Stimulated activated CD4-positive, alpha-beta T cell treated with anti-CD3 and anti-CD28 coated beads, Interleukin-4, amount 100 ng/mL, for 24 hours (primary cell): ENCODE data around the gene ARFGAP1.
"Not testable (repeated sequence)": the region's sequence is repeated elsewhere in the genome, so short reads cannot be mapped to it uniquely, and the experiment has no call there.

Experiments used
- DNase-seq: peaks from one replicate; pipeline ENCODE4 v3.0.0-alpha.2; 2020

Gene ARFGAP1

DNA sequence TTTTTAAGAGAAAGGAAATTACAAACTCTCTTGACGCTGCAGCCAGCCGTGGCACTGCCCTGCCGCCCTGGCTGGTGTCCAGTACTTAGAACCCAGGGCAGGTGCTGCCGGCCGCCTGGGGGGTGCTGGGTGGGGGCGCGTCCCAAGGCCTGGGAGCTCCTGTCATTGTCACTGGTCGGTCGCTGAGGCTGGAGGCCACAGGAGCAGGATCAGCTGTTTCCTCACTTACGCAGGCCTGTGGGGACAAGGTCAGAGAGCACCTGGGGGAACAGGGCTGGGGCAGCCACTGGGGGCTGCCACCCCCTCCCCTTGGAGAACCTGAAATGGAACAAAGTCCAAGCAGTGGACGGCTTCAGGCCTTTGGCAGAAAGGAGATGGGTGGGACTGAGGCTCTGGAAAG is 31.3 kb upstream of the ARFGAP1 start:
- no peak for DNase-seq

DNA sequence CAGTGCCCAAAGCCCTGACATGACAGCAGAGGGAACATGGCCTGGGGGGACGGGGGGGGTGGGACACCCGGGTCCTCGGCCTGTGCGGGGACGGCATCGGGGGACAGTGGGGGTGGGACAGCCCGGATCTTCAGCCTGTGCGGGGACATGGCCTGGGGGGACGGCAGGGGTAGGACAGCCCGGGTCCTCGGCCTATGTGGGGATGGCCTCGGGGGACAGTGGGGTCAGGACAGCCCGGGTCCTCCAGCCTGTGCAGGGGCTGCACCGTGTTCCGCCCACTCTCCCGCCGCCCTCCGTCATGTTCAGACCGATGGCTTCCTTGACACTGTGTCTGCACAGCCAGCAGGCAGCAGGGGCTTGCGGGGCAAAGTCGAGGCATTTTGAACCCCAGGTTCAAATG is 29.9 kb upstream of the ARFGAP1 start:
- DNase-seq: no peak

DNA sequence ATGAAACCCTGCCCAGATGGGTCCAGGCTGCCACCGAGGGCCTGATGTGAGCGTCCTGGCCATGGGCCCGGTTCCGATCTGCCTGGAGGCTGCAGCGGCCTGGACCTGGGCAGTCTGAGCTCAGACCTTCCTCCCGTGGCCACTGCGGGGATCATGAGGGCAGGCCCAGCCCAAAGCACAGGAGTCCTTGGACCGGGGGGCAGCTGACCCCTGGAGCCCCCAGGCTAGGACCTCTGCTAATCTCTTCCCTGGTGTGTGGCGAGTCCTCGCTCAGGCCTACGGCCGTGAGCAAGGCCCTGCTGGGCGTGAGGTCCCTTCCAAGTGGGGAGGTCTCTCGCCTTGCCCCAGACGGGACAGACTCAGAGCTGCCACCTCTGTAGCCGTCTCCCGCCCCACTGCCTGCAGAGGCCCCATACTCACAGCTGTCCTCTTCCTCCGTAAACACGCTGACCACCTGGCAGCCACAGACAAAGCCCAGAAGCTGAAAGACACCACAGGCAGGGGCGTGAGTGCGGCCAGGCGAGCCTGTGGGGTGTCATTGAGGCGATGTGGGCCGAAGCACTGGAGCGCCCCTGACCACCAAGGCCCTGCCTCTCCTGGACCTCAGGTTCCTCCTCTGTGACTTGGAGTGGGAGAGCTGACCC is 28.9 kb upstream of the ARFGAP1 start:
- DNase-seq: no peak

DNA sequence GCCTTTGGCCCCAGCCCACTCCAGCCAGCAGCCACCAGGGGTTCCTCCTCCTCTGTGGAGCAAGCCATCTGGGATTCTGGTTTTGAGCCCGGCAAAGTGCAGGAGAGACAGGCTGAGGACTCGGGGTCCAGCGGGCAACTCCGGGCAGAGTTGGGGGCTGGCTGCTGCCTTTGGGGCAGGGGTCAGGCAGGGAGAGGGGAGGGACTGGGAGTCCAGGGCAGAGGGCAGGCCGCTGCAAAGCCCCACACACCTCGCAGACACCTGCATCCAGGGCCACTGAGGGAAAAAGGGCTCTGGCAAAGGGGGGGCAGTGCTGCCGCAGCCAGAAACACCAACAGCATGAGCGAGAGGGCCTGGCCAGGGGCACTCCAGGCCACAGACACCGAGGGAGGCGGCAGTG is 28.1 kb upstream of the ARFGAP1 start:
- no peak for DNase-seq

DNA sequence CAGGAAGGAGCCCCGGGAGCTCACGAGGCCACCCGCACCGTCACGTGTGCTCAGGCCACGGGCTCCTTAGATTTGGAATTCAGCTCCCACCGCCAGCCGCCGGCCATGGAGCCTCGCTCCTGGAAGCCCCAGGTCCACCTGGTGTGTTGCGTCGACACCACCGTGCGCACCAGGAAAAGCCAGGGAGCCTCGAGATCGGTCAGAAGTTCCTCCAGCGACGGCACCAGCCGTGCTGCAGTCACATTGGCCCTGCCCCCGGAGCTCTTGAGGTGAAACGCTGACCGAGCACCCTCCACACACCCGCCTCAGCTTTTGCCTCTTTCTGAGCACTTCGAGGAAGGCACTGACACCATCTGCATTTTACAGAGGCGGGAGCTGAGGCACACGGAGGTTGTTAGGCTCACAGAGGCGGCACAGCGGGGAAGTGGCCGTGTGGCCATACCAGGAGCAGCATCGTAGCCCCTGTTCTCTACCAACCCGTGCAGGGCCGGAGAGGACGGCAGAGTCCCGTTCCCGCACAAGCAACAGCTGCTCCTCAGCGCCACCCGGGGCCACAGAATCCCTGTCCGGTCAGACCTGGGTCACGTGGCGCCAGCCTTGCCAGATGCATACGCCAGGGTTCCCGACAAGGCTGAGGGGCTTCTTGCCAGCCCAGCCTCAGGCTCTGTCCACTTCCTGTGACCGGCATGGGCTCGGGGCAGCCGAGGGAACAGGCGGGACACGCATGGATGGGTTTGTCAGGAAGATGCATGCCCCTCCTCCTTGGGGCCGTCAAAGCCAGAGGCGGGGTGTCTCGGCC is 25.9 kb upstream of the ARFGAP1 start:
- no peak for DNase-seq

DNA sequence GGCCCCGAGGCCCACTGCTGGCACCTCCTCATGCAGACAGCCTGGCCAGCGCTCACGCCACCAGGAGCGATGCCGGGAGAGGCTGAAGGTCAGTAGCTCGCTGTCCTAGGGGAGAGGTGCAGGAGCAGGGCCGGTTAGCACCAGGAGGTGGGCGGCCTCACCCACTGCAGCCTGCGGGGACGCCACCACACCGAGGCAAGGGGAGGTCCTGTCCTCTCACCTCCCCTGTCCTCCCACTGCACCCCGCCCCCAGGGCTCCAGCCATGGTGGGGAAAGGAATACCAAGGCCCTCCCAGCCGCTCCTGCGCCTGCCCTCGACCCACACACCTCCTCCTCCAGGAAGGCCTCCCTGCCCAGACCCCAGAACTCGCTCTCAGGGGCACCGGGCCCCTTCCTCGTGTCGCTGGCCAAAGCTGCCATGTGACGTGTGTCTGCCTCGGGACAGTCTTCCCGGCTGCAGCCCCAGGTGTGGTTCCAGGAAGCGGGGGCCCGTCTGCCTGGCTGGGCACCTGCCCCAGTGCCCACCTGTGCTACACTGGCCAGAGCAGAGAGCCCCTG is 24.9 kb upstream of the ARFGAP1 start:
- no peak for DNase-seq

DNA sequence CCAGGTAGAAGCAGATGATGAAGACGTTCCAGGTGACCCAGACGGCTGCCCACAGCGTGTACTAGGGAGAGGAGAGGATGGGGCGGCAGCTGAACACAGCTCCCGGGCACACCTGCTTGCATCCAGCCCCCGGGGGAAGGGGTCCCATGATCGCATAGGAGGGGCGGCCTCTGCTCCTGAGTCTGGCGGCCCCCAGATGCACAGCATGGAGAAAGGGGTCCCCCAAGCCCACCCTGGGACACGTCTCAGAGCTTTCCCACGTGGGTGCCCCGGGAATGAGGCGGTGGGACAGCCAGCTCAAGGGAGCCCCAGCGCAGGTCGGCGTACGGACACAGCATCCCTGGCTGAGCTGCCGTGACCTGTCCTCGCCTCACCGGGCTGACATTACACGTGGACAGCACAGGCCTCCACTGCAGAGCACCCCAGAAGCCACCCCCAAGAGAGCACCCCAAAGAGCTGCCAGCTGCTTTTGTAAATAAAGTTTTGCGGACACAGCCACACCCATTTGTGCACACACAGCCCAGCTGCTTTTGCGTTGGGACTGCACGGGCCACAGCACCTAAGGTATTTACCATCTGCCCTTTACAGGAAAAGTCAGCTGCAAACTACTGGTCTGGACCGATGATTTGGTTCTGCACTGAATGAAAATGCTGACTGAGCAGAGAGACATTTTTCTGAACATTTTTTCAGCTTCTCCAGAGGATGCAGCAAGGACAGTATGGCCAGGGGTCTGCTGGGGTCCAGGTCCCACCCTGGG is 23.6 kb upstream of the ARFGAP1 start:
- no peak for DNase-seq

DNA sequence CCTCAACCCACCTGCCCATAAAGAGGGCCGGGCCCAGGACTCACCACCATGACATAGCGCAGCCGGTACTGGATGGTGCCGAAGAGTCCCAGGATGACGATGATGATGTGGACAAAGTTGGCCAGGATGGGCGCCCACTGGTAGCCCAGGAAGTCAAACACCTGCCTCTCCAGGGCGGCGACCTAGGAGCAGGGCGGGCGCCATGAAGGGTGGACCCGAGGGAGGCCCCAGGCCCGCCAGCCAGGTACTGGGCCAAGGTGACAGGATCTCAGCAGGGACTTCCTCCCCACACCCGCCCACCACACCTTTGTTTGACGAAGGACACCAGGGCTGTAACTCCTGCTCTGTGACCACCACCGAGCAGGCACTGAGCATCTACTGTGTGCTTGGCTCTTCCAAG is 22.7 kb upstream of the ARFGAP1 start:
- DNase-seq: no peak

DNA sequence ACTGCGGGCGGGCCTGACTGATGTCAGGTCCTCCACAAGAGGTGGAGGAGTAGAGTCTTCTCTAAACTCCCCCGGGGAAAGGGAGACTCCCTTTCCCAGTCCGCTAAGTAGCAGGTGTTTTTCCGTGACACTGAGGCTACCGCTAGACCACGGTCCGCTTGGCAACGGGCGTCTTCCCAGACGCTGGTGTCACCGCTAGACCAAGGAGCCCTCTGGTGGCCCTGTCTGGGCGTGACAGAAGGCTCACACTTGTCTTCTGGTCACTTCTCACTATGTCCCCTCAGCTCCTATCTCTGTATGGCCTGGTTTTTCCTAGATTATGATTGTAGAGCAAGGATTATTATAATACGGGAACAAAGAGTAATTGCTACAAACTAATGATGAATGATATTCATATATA is 21.3 kb upstream of the ARFGAP1 start:
- DNase-seq: not testable (repeated sequence)

DNA sequence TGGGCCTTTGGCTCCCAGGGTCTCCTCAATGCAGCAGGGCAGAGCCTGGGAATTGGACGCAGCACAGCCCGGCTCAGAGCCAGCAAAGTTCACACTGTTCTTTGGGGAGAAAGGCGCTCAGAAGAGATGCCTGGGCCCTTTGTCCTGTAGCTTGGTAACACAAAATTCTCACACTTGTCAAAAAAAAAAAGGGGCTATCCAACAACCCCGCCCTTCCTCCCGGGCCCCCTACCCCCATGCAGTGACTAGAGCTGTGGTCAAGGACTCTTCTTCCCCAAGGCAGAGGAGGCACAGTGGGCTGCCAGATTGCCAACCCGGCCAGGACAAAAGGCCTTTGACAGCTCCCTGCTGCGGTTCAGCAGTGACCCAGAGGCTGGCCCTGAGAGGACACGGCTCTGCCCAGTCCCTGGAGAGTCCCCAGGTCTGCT is 20.3 kb upstream of the ARFGAP1 start:
- no peak for DNase-seq

DNA sequence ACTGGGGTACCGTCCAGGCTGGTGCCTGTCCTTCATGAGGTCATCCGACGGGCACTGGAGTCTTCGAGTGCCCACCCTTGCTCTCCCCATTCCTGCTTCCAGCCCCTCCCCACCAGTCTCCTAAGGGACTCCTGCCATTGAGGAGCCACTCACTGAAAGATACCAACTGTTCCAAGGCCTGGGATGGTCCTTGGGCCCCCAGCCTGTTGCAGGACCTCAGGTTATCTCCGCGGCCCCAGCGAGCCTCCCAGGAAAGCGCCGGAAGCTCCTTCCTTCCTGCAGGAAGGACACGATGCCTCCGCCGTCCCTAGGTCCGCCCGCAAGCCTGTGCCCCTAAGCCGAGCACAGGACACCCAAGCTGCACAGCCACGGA is 19.6 kb upstream of the ARFGAP1 start:
- DNase-seq: no peak

DNA sequence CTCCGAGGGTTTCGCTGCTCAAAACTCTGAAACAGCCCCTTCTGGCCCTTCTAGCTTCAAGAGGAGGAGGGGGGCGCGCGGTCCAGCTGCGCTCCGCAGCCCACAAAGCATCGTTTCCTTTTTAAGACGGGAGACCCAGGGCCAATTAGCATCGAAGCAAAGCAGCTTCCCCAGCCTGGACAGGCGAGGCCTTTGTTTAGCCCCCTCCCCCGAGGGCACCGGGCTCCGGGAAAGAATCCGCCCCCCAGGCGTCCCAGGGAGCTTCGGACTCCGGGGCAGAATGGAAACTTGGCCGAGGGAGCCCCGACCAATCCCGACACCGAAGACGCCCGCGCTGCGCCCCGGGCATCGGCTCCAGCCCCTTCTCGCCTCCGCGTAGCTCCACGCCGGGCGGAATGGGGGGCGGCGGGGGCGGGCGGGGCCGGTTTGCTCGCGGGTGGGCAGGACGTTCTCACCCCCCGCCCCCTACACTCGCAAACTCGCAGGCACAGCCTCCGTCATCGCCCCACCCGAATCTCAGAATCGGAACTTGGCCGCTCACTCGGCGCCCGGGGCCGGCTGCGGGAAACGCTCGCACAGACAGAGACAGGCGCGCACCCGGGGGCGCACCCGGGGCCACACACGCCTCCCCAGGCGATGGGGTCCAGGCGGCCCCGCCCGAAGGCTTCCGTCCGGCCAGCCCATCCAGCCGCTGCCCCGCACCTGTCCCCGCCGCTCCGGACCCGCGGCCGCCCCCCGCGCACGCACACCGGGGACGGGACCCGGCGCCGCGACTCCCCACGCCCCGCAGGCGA is 19.0 kb upstream of the ARFGAP1 start:
- no peak for DNase-seq

DNA sequence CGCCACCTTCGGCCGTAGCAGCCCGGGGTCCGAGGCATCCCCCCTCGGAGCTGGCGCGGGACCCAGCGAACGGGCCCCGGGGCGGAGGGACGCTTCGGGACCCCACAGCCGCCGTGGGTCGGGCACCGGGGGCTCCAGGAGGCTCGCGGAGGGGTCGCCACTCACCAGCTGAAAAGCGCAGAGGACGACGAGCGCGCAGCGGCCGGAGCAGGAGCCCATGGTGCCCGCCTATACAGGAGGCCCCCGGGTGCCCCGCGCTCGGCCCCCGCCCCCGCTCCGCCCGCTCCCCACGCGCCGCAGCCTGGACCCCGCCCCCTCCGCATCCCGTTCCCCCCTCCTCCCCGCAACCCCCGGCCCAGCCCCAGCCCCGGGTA is 18.4 kb upstream of the ARFGAP1 start, which contains the start of gene NKAIN4:
Gene NKAIN4 (minus strand): TSS at position 232 of the 374 bp plus-strand sequence. CDS start 13 bp downstream, at position 219.
- DNase-seq: no peak

DNA sequence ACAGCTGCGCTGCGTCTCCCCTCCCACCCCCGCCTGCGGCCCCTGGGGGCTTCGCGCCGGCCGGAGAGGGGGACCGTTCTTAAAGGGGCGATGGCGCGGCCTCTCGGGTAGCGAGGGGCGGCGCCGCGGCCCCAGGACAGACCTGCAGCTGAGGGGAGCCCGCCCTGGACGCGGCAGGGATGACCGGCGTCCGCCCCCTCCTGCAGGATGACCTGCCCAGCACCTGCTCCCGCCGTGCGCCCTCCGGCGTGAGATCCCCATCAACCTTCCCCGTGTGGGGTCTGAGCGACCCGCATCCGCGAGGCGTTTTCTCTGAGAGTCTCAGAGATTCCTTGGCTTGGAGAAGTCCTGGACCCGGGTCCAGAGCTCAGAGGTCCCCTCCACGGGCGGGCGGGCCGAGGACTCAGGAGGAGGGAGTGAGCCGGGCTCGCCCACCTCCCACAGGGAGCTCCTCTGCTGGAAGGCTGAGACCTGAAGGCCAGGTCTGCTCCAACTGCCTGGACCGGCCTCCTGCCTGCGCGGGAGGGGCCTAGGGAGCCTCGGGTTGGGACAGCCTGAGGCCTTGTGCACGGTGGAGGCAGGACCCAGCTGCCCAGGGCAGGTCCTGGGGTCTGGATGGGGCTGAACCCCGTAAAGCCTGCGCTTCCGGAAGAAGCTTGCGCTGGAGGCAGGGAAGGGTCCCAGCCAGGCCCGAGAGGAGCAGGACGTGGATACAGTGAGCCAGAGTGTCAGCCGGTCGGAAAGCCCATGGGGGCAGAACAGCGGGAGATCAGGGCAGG is 17.8 kb upstream of the ARFGAP1 start:
- DNase-seq: no peak

DNA sequence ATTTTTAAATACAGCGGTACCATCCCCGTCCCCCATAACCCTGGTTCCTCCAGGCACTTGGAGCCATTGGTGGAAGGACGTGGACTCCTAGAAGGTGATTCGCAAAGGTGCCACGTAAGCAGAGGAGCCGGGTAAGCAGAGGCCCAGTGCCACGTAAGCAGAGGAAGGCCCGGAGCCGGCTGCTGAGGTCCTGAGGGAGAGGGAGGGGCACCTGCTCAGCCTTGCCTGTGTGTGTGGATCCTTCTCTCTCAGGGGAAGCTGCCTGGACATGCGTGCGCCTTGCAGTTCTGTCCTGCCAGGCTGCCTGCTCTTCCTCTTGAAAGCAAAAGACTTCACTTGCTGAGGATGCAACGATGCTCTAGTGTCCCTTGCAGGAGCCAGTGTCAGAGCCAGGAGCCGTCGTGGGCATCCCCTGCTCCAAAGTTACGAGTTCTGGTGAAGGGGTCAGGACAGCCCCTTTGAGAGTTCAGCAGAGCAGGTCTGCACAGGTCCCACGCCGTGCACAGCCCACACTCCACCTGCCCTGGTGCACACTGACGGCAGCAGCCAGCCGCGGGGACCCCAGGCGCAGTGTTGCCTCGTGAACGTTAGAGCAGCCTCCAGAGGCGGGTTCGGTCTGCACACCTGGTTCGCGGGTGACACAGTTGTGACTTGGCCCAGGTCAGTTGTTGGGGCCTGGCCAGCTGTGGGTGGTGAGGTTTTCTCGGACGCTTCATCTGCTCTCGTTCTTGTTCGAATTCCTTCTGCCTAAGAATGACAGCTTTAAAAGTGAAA is 16.5 kb upstream of the ARFGAP1 start:
- DNase-seq: no peak

DNA sequence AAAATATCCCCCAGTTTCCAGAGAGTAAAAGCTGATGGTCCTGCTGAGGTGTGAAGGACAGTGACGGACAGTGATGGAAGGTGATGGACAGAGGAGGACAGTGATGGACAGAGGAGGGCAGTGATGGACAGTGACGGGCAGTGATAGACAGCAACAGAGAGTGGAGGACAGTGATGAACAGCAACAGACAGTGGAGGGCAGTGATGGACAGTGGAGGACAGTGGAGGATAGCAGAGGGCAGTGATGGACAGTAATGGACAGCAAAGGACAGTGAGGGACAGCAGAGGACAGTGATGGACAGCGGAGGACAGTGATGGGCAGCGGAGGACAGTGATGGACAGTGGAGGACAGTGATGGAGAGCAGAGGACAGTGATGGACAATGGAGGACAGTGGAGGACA is 15.7 kb upstream of the ARFGAP1 start:
- no peak for DNase-seq

DNA sequence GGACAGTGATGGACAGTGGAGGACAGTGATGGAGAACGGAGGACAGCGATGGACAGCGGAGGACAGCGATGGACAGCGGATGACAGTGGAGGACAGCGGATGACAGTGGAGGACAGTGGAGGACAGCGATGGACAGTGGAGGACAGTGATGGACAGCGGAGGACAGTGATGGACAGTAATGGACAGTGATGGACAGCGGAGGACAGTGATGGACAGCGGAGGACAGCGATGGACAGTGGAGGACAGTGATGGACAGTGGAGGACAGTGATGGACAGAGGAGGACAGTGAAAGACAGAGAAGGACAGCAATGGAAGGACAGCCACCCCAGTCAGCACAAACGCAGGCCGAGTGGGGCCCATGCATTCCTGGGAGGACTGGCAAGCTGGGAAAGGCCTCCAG is 15.0 kb upstream of the ARFGAP1 start:
- no peak for DNase-seq

DNA sequence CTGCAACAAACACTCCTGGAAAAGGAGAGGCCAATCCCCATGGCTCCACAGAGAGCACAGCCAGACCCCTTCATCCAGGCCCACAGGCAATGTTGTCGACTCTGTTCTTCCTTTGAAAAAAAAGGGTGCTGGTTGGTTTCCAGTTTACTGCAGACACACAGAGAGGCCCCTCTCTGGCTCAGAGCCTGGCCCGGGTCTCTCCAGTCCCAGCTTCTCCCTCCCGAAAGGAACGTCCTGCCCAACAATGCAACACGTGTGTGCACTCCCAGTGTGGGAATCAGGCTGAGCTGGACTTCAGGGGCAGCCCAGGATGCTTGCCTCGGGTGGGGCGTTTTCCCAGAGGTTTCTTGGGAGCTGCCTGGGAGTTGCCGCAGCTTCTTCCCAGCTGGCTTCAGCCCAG is 13.8 kb upstream of the ARFGAP1 start:
- no peak for DNase-seq

DNA sequence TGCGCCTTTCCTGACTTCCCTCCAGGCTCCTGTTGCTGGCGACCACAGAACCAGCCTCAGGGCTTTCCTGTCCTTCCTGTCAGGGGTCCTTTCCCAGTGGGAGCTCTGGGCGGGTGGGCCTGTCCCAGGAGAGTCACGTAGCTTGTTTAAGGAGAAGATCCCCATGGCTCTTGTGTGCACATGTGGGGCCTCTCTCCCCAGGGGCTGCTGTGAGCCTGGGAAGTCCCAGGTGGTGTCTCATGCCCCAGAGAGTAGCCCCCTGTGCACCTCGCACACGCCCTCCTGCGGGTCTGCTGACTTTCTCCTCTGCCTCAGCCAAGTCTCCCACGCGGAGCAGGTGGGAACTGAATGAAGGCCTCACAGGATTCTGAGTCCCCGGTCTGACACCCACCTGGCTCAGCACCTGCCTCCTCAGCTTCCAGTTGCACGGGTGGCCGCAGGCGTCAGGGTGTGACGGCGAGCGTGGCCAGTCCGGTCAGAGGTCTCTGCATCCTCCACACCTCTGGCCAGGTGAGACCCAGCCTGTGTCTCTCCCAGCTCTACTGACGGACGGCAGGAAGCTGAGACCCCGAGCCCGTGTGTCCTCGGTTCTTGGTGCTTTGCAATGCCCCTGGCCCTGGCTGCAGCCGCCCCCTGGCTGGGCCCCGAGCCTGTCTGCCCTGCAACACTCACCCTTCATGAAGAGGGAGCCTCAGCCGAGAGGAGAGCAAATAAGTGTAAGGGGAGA is 12.7 kb upstream of the ARFGAP1 start:
- DNase-seq: no peak

DNA sequence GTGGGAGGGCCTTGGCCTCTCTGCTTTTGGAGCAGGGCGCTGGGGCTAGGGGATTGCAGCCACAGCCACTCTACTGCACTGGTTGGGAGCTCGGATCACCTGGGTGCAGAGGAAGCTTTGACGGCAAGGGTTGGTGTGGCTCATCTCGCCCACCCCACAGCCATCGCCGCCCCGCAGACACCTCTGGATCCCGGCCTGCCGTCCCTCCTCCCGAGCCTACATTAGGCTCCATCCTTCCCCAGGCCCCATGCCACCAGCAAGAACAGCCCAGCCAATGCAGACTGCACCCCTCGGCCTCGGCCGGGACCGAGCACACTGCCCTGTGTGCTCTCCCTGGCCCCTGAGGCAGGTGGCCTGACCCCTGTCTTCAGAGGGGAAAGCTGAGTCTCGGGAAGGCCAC is 12.1 kb upstream of the ARFGAP1 start:
- DNase-seq: no peak
